ENCODE data around the gene KIAA1217.
"Not testable (repeated sequence)": the region's sequence is repeated elsewhere in the genome, so short reads cannot be mapped to it uniquely, and the experiment has no call there.

The KIAA1217 gene

DNA sequence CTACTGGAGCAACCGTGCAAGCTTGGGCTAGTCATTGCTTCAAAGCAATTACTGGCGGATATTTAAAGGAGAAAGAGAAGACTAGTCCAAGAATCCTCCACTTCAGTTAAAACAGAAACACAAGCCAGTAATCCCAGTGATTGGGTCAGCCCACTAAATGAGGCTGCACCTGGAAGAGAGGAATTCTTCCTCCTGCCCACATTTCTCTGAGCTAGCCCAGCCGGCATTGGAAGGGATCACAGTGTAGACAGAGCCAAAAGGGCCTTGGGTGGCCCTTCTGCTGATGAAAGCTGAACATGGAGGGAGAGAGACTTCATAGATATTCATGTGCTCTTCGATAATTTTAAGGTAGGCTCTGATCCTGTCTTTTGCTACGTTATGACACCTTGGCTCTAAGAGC, 228.4 kb downstream of the KIAA1217 start:
- no peak overlapping the region for H3K4me3 ChIP-seq (ENCODE audit: control insufficient read depth, low read depth, low read length)
- DNase-seq (ENCODE audit: low read depth): no peak
- no peak for TF ChIP-seq CTCF (IDR thresholded peaks at IDR 0.05; ENCODE audit: control insufficient read depth, insufficient read depth, low read depth, low read length, missing control alignments)

- no peak for TF ChIP-seq CTCF (IDR thresholded peaks at IDR 0.05; ENCODE audit: control insufficient read depth, insufficient read depth, low read depth, low read length, missing control alignments)
- DNase-seq (ENCODE audit: low read depth): no peak
- H3K4me3 ChIP-seq (ENCODE audit: control insufficient read depth, low read depth, low read length): no peak overlapping the region
Measured at GRCh38 chr10:24438800-24439199, 229.9 kb downstream of the KIAA1217 start.

- TF ChIP-seq CTCF (IDR thresholded peaks at IDR 0.05; ENCODE audit: control insufficient read depth, insufficient read depth, low read depth, low read length, missing control alignments): no peak
- no peak for DNase-seq (ENCODE audit: low read depth)
- H3K4me3 ChIP-seq (ENCODE audit: control insufficient read depth, low read depth, low read length): no peak overlapping the region
Measured at GRCh38 chr10:24439935-24440334, 231.0 kb downstream of the KIAA1217 start.

DNA sequence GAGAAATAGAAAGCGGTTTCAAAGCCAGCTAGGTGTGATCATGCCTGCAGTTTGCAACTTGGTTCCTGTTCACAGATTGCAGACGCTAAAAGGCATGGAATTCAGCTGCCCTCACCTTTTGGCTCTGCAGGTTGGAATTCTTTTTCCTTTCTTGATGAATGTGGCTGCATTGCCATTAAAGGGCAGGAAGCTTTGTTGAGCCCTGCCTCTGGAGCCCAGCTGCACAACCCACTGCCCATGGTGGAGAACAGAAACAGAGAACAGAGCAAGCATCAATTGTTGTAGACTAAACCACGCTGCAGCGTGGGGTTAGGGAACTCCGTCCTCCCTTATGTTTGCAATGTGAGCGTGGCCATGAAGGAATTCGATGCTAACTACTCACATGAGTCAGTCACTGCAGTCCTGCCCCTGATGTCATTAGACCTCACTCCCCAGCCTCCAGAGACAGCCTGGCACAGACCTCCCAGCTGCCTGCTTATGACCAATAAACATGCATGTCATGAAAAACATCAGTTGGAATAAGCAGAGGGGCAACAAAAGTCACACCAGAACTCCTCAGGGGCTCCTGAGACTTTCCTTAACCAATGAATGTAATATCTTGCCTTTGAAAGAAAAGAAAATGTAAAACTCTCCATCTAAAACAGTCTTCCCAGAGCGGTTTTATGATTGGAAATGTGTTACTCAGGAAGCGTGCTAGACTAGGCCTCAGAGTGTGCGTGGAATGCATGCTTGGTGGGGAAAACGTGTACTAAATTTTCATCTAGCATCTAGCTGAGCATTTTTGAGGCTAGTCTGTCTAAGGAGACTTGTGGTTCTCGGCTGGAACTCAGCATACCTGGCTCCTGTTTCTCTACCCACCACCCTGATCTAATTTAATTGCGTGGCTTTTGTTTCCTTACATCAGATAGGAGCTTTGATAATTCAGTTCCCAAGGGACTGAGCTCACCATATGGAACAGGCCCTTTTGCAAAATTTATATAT, 232.2 kb downstream of the KIAA1217 start:
- no peak overlapping the region for H3K4me3 ChIP-seq (ENCODE audit: control insufficient read depth, low read depth, low read length)
- no peak for TF ChIP-seq CTCF (IDR thresholded peaks at IDR 0.05; ENCODE audit: control insufficient read depth, insufficient read depth, low read depth, low read length, missing control alignments)
- DNase-seq (ENCODE audit: low read depth): no peak

DNA sequence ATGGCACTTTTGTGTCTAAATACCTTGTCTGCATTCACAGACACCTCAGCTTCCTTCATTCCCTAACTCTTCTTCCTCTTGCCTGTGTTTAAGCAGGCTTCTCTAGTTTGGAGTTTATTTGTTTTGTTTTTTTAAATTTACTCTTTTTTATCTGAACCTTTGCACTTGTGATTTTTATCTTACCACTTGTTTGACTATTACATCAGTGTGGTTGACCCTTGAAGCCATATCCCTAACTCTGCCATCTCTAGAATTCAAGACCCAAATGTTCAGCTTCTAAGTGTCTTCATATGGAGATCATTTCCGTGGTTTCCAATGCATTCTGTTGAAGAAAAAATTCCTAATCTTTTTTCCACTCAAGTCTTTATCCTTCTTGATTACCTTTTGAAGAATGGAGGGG, 233.3 kb downstream of the KIAA1217 start:
- H3K4me3 ChIP-seq (ENCODE audit: control insufficient read depth, low read depth, low read length): no peak overlapping the region
- no peak for TF ChIP-seq CTCF (IDR thresholded peaks at IDR 0.05; ENCODE audit: control insufficient read depth, insufficient read depth, low read depth, low read length, missing control alignments)
- no peak for DNase-seq (ENCODE audit: low read depth)

DNA sequence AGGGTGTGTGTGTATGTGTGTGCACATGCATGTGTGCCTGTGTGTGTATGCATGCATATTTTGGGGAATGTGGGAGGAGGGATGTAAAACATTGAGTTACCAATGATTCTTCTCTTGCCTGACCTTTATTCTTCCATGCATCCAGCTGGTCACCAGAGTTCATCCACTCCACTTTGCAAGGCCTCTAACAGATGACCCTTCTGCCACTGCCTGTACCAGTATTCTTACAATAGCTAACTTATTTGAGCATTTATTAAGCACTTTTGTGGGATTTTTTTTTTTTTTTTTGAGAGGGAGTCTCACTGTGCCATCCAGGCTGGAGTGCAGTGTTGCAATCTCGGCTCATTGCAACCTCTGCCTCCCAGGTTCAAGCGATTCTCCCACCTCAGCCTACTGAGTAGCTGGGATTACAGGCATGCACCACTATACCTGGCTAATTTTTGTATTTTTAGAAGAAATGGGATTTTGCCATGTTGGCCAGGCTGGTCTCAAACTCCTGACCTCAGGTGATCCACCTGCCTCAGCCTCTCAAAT, 233.8 kb downstream of the KIAA1217 start:
- not testable (repeated sequence) for DNase-seq (ENCODE audit: low read depth); H3K4me3 ChIP-seq (ENCODE audit: control insufficient read depth, low read depth, low read length)

- TF ChIP-seq CTCF (IDR thresholded peaks at IDR 0.05; ENCODE audit: control insufficient read depth, insufficient read depth, low read depth, low read length, missing control alignments): no peak
- no peak for DNase-seq (ENCODE audit: low read depth)
- H3K4me3 ChIP-seq (ENCODE audit: control insufficient read depth, low read depth, low read length): no peak overlapping the region
Measured at GRCh38 chr10:24444337-24444736, 235.4 kb downstream of the KIAA1217 start.

DNA sequence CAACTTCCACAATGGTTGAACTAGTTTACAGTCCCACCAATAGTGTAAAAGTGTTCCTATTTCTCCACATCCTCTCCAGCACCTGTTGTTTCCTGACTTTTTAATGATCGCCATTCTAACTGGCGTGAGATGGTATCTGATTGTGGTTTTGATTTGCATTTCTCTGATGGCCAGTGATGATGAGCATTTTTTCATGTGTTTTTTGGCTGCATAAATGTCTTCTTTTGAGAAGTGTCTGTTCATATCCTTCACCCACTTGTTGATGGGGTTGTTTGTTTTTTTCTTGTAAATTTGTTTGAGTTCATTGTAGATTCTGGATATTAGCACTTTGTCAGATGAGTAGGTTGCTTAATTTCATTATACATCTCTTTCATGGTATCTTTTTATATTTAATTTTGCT, 237.0 kb downstream of the KIAA1217 start:
- not testable (repeated sequence) for DNase-seq (ENCODE audit: low read depth); H3K4me3 ChIP-seq (ENCODE audit: control insufficient read depth, low read depth, low read length)
